Measurements from ENCODE around the gene CALR. TPM values are rescaled to one million over a fixed set of nuclear protein-coding genes. Genes with fewer than 3 reads are reported as not detected.
A peak's percentile ranks its signal among the peaks of the same experiment; 100 is the strongest.

Gene CALR
- total RNA-seq, 1 experiment from 2014 or later: 1,048 TPM

- DNase-seq (ENCODE audit: low read depth): no peak
Measured at GRCh38 chr19:12979974-12980373, 41.6 kb downstream of the CALR start.

GRCh38 chr19:12982648-12983047, 44.2 kb downstream of the CALR start:
- DNase-seq (ENCODE audit: low read depth): no peak

GRCh38 chr19:12983091-12983490, 44.7 kb downstream of the CALR start:
- no peak for DNase-seq (ENCODE audit: low read depth)

GRCh38 chr19:12983542-12984142, 45.2 kb downstream of the CALR start:
- DNase-seq (ENCODE audit: low read depth): peak; percentile 89

- no peak for DNase-seq (ENCODE audit: low read depth)
Measured at GRCh38 chr19:12984143-12984627, 45.8 kb downstream of the CALR start.

GRCh38 chr19:12984683-12985048, 46.3 kb downstream of the CALR start:
- no peak for DNase-seq (ENCODE audit: low read depth)

- peak; percentile 56 for DNase-seq (ENCODE audit: low read depth)
Measured at GRCh38 chr19:12985049-12985776, 46.8 kb downstream of the CALR start.

- no peak for DNase-seq (ENCODE audit: low read depth)
Measured at GRCh38 chr19:12986726-12987125, 48.3 kb downstream of the CALR start.

GRCh38 chr19:12987190-12987589, 48.8 kb downstream of the CALR start:
- DNase-seq (ENCODE audit: low read depth): no peak

- no peak for DNase-seq (ENCODE audit: low read depth)
Measured at GRCh38 chr19:12987781-12988180, 49.4 kb downstream of the CALR start.

- DNase-seq (ENCODE audit: low read depth): no peak
Measured at GRCh38 chr19:12990431-12990830, 52.0 kb downstream of the CALR start.

- no peak for DNase-seq (ENCODE audit: low read depth)
Measured at GRCh38 chr19:12990853-12991252, 52.4 kb downstream of the CALR start.

GRCh38 chr19:12991296-12991695, 52.9 kb downstream of the CALR start:
- no peak for DNase-seq (ENCODE audit: low read depth)

- no peak for DNase-seq (ENCODE audit: low read depth)
Measured at GRCh38 chr19:12992729-12993128, 54.3 kb downstream of the CALR start.

- no peak for DNase-seq (ENCODE audit: low read depth)
Measured at GRCh38 chr19:12993562-12993961, 55.2 kb downstream of the CALR start.

Other genes with a start within 250 kb of the CALR start
- gene FBXW9, start 242.0 kb upstream of the CALR start, total RNA-seq (2014; rRNA removed; shearing (Covaris generic)): 14.2 and 14.6 TPM in 2 replicates
- gene TNPO2, start 214.7 kb upstream of the CALR start, total RNA-seq (2014; rRNA removed; shearing (Covaris generic)): 18.2 and 24.0 TPM in 2 replicates
- 274 and 313 TPM in 2 replicates for gene TRIR, start 203.9 kb upstream of the CALR start, total RNA-seq (2014; rRNA removed; shearing (Covaris generic))
- gene GET3, start 201.1 kb upstream of the CALR start, total RNA-seq (2014; rRNA removed; shearing (Covaris generic)): 78.9 and 111 TPM in 2 replicates
- gene BEST2, start 186.8 kb upstream of the CALR start, total RNA-seq (2014; rRNA removed; shearing (Covaris generic)): not detected in 2 replicates
- 5.1 and 11.0 TPM in 2 replicates for gene HOOK2, start 163.1 kb upstream of the CALR start, total RNA-seq (2014; rRNA removed; shearing (Covaris generic))
- 61.6 and 66.6 TPM in 2 replicates for gene JUNB, start 147.1 kb upstream of the CALR start, total RNA-seq (2014; rRNA removed; shearing (Covaris generic))
- 81.7 and 99.3 TPM in 2 replicates for gene PRDX2, start 136.8 kb upstream of the CALR start, total RNA-seq (2014; rRNA removed; shearing (Covaris generic))
- not detected in 2 replicates for gene THSD8, start 136.5 kb upstream of the CALR start, total RNA-seq (2014; rRNA removed; shearing (Covaris generic))
- gene RNASEH2A, start 132.0 kb upstream of the CALR start, total RNA-seq (2014; rRNA removed; shearing (Covaris generic)): 75.8 and 76.9 TPM in 2 replicates
- not detected in 2 replicates for gene RTBDN, start 104.0 kb upstream of the CALR start, total RNA-seq (2014; rRNA removed; shearing (Covaris generic))
- 0.11 and 0.57 TPM in 2 replicates for gene MAST1, start 100.1 kb upstream of the CALR start, total RNA-seq (2014; rRNA removed; shearing (Covaris generic))
- gene DNASE2, start 57.2 kb upstream of the CALR start, total RNA-seq (2014; rRNA removed; shearing (Covaris generic)): 13.7 and 19.3 TPM in 2 replicates
- gene KLF1, start 51.4 kb upstream of the CALR start, total RNA-seq (2014; rRNA removed; shearing (Covaris generic)): not detected in 2 replicates
- gene GCDH, start 47.4 kb upstream of the CALR start, total RNA-seq (2014; rRNA removed; shearing (Covaris generic)): 47.0 and 91.3 TPM in 2 replicates
- gene SYCE2, start 19.3 kb upstream of the CALR start, total RNA-seq (2014; rRNA removed; shearing (Covaris generic)): 0.63 TPM in 1 of 2 replicates, not detected in the other
- gene FARSA, start 4.9 kb upstream of the CALR start, total RNA-seq (2014; rRNA removed; shearing (Covaris generic)): 105 and 122 TPM in 2 replicates
- 125 and 151 TPM in 2 replicates for gene RAD23A, start 7.3 kb downstream of the CALR start, total RNA-seq (2014; rRNA removed; shearing (Covaris generic))
- gene GADD45GIP1, start 18.6 kb downstream of the CALR start, total RNA-seq (2014; rRNA removed; shearing (Covaris generic)): 75.8 and 80.8 TPM in 2 replicates
- gene DAND5, start 31.0 kb downstream of the CALR start, total RNA-seq (2014; rRNA removed; shearing (Covaris generic)): not detected in 2 replicates
- 8.3 and 9.9 TPM in 2 replicates for gene NFIX, start 56.9 kb downstream of the CALR start, total RNA-seq (2014; rRNA removed; shearing (Covaris generic))
- gene LYL1, start 164.2 kb downstream of the CALR start, total RNA-seq (2014; rRNA removed; shearing (Covaris generic)): 0.24 and 0.34 TPM in 2 replicates
- gene TRMT1, start 178.1 kb downstream of the CALR start, total RNA-seq (2014; rRNA removed; shearing (Covaris generic)): 61.6 and 67.5 TPM in 2 replicates
- gene NACC1, start 179.7 kb downstream of the CALR start, total RNA-seq (2014; rRNA removed; shearing (Covaris generic)): 50.6 and 51.2 TPM in 2 replicates
- 88.8 and 89.8 TPM in 2 replicates for gene STX10, start 211.8 kb downstream of the CALR start, total RNA-seq (2014; rRNA removed; shearing (Covaris generic))
- gene IER2, start 211.8 kb downstream of the CALR start, total RNA-seq (2014; rRNA removed; shearing (Covaris generic)): 23.7 and 27.3 TPM in 2 replicates